Progenitor cell of endocrine pancreas (in vitro differentiated cells): Measurements from ENCODE around the gene SMG1. TPM values are rescaled to one million over a fixed set of nuclear protein-coding genes. Genes with fewer than 3 reads are reported as not detected.
A peak's percentile ranks its signal among the peaks of the same experiment; 100 is the strongest.
"Not testable (repeated sequence)": the region's sequence is repeated elsewhere in the genome, so short reads cannot be mapped to it uniquely, and the experiment has no call there.

ENCODE experiments used
- DNase-seq: peaks from one replicate; pipeline ENCODE4 v3.0.0; 2021; ENCODE audit warnings: low spot score; ENCODE audit not compliant: unreplicated experiment
- H3K27ac Mint-ChIP-seq: 2 replicates; pipeline ENCODE4 v1.8.0; 2021; ENCODE audit warnings: mild to moderate bottlenecking, moderate library complexity, mixed read lengths
- H3K27me3 Mint-ChIP-seq: 2 replicates; pipeline ENCODE4 v1.8.0; 2021; ENCODE audit warnings: mixed read lengths
- H3K36me3 Mint-ChIP-seq: 2 replicates; pipeline ENCODE4 v1.8.0; 2022; ENCODE audit warnings: mixed read lengths; ENCODE audit not compliant: insufficient read depth
- H3K4me1 Mint-ChIP-seq: 2 replicates; pipeline ENCODE4 v1.8.0; 2021; ENCODE audit warnings: low read depth, mixed read lengths
- H3K4me3 Mint-ChIP-seq: 2 replicates; pipeline ENCODE4 v1.8.0; 2021; ENCODE audit warnings: low read depth, mild to moderate bottlenecking, moderate library complexity, mixed read lengths
- H3K9me3 Mint-ChIP-seq: 2 replicates; pipeline ENCODE4 v1.8.0; 2021; ENCODE audit warnings: low read depth, mixed read lengths
- CTCF ChIP-seq: fragments of 200-600 bp; sonication (generic); IDR thresholded peaks from one replicate; pipeline ENCODE4 v1.5.0; 2021; ENCODE audit warnings: antibody characterized with exemption, mild to moderate bottlenecking; ENCODE audit not compliant: unreplicated experiment
- long read RNA-seq: library from polyadenylated mRNA; unstranded; transcript quantifications from one replicate; pipeline ENCODE4 v2.0.0, GENCODE V29; 2020
- total RNA-seq: library from RNA; stranded (reverse); gene quantifications from 2 replicates; pipeline ENCODE4 v1.2.1, GENCODE V29; 2021

SMG1 gene
- 106 and 113 TPM in 2 replicates for total RNA-seq
- long read RNA-seq, partial matches to known transcripts: 24 of 34 reads
- long read RNA-seq, other reads (novel, unspliced or antisense): 10 of 34 reads

- DNase-seq: peak; percentile 91
- H3K27me3 Mint-ChIP-seq, H3K36me3 Mint-ChIP-seq, H3K9me3 Mint-ChIP-seq: not testable (repeated sequence)
- peak within 1 kb of the TSS; percentile 94 for H3K4me3 Mint-ChIP-seq
- H3K27ac Mint-ChIP-seq: peak within 1 kb of the TSS; percentile 98
- peaks cover 19% of the 10 kb centered on the region for H3K4me1 Mint-ChIP-seq
These were observed at the start of gene SMG1 for GRCh38 chr16:18925986-18926865. Gene SMG1 (minus strand): TSS chr16:18926408. CDS start chr16:18926041, 367 bp downstream.

- Mint-ChIP-seq H3K4me1 (no peaks in the 10 kb centered on the region), H3K27ac (no peak overlapping the region), H3K4me3 (no peak overlapping the region), H3K27me3 (peaks cover 24% of the 10 kb centered on the region), H3K36me3 (no peaks in the 10 kb centered on the region), H3K9me3 (no peaks in the 10 kb centered on the region)
- no peak for TF ChIP-seq CTCF
- no peak for DNase-seq
These were observed 48.9 kb upstream of the SMG1 start for GRCh38 chr16:18975109-18975508.

- Mint-ChIP-seq H3K4me3 (no peak overlapping the region), H3K36me3 (no peaks in the 10 kb centered on the region), H3K4me1 (peaks cover 1% of the 10 kb centered on the region), H3K9me3 (no peaks in the 10 kb centered on the region), H3K27me3 (peaks cover 3% of the 10 kb centered on the region), H3K27ac (no peak overlapping the region)
- no peak for DNase-seq
- no peak for TF ChIP-seq CTCF
These were observed 43.6 kb upstream of the SMG1 start for GRCh38 chr16:18969855-18970240.

DNA sequence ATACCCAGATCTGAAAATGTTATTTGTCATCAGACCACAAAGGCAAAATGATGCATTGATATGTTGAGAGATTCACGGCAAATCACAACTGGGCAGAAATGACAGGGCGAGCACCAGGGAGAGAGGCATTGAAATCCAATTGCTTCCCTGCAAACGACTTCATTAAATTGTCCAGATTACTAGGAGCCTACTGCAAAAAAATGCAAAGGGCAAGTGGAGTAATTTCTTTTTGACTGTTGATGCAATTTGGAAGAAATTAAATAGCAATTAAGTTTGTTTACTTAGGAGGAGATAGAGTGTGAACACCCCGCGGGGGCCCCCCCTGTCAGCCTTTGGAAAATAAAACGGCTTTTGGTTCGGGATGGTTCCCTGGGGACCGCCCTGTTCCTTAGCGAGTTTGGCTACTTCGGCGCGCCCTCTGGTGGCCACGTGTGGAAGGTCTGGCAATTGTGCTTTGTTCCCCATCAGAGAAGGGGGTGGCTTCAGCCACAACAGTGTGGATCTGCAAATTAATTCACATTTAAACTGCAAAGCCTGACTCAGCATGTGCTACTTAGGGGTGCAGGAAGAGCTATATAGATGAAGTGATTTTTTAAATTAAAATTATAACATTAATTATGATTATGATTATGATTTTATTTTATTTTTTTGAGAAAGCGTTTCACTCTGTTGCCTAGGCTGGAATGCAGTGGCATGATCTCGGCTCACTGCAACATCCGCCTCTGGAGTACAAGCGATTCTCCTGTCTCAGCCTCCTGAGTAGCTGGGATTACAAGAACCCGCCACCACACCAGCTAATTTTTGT lies 43.0 kb upstream of the SMG1 start:
- H3K27me3 Mint-ChIP-seq: peaks cover 3% of the 10 kb centered on the region
- peaks cover 1% of the 10 kb centered on the region for H3K4me1 Mint-ChIP-seq
- H3K27ac Mint-ChIP-seq: no peak overlapping the region
- H3K9me3 Mint-ChIP-seq: no peaks in the 10 kb centered on the region
- peak; percentile 76 for DNase-seq
- H3K36me3 Mint-ChIP-seq: no peaks in the 10 kb centered on the region
- TF ChIP-seq CTCF: peak; percentile 99
- no peak overlapping the region for H3K4me3 Mint-ChIP-seq

DNA sequence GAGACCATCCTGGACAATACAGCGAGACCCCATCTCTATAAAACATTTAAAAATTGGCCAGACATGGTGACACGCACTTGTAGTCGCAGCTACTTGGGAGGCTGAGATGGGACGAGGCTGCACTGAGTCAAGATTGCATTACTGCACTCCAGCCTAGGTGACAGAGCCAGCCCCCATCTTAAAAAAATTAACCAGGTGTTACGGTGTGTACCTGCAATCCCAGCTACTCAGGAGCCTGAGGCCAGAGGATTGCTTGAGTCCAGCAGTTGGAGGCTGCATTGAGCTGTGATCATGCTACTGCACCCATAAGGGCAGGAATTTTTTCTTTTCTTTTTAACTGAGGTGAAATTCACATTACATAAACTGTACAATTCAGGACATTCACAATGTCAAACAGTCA lies 40.6 kb upstream of the SMG1 start:
- TF ChIP-seq CTCF: no peak
- DNase-seq: no peak
- no peaks in the 10 kb centered on the region for H3K9me3 Mint-ChIP-seq
- H3K27ac Mint-ChIP-seq: no peak overlapping the region
- no peak overlapping the region for H3K4me3 Mint-ChIP-seq
- peaks cover 9% of the 10 kb centered on the region for H3K27me3 Mint-ChIP-seq
- peaks cover 1% of the 10 kb centered on the region for H3K4me1 Mint-ChIP-seq
- H3K36me3 Mint-ChIP-seq: no peaks in the 10 kb centered on the region
